Gastrocnemius medialis (tissue), 4 donors: Measurements from ENCODE around the gene KCNAB2. TPM values are rescaled to one million over a fixed set of nuclear protein-coding genes. Genes with fewer than 3 reads are reported as not detected.

ENCODE experiments used
- ATAC-seq, 2 donors: fragments of 150-250 bp; one replicate each; pipeline ENCODE4 v1.9.1; 2016
- DNase-seq, 2 donors: peaks; one replicate each; pipeline ENCODE4 v3.0.0-alpha.2; 2019
- H3K27ac ChIP-seq, 4 donors: fragments of 200-600 bp; sonication (generic); 1 replicate in 1 of 4; 2 replicates in 3 of 4; pipeline ENCODE4 v1.5.1; 2016 to 2018; ENCODE audit warnings: mild to moderate bottlenecking in 2 of 4, moderate library complexity in 1 of 4
- H3K27me3 ChIP-seq, 3 donors: fragments of 200-600 bp; sonication (generic) in 2 of 3; 1 replicate in 1 of 3; 2 replicates in 2 of 3; pipeline versions ENCODE4 v1.5.1 to v1.6.0; 2016 to 2019; ENCODE audit warnings: mild to moderate bottlenecking in 1 of 3, moderate library complexity in 1 of 3
- H3K36me3 ChIP-seq, 2 donors: fragments of 200-600 bp; sonication (generic) in 1 of 2; one replicate each; pipeline ENCODE4 v1.5.1; 2017 to 2018
- H3K4me1 ChIP-seq, 2 donors: fragments of 200-600 bp; sonication (generic) in 1 of 2; one replicate each; pipeline ENCODE4 v1.5.1; 2016 to 2017; ENCODE audit warnings: mild to moderate bottlenecking in 2 of 2
- H3K4me3 ChIP-seq, 4 donors: fragments of 200-600 bp; sonication (generic) in 3 of 4; 1 replicate in 1 of 4; 2 replicates in 3 of 4; pipeline ENCODE4 v1.5.1; 2016 to 2019; ENCODE audit warnings: mild to moderate bottlenecking in 2 of 4
- H3K9me3 ChIP-seq, 3 donors: fragments of 200-600 bp; sonication (generic) in 2 of 3; 1 replicate in 1 of 3; 2 replicates in 2 of 3; pipeline ENCODE4 v1.5.1; 2016 to 2019
- CTCF ChIP-seq, 5 experiments: fragments of 450-650 bp in 3 of 5; fragments of 200-600 bp in 2 of 5; sonication (generic) in 2 of 5; IDR thresholded peaks in 4 of 5; conservative IDR thresholded peaks in 1 of 5; 1 replicate in 4 of 5; 2 replicates in 1 of 5; pipeline ENCODE4 v1.5.1; 2016 to 2019; ENCODE audit warnings: antibody characterized with exemption in 5 of 5, mild to moderate bottlenecking in 3 of 5, moderate library complexity in 3 of 5
- POLR2A ChIP-seq, 2 donors: fragments of 450-650 bp; IDR thresholded peaks; one replicate each; pipeline ENCODE4 v1.6.1; 2017; ENCODE audit warnings: antibody characterized with exemption in 2 of 2, mild to moderate bottlenecking in 2 of 2, moderate library complexity in 2 of 2
- in situ Hi-C, 4 donors: fragments of 200-750 bp; cut with MboI; loops; one replicate each; pipeline versions ENCODE4 v1.15.0 to v1.8.0; 2017; ENCODE audit warnings: low sequenced_read_pairs in 4 of 4
- intact Hi-C: fragments of 100-400 bp; cut with DNase I; formaldehyde crosslinking; loops from one replicate; pipeline ENCODE4 v1.15.1; 2023; ENCODE audit warnings: low total_unique reads
- total RNA-seq, 4 donors: library from RNA; depleted of rRNA; stranded (reverse); fragments of >200 nt; gene quantifications; one replicate each; pipeline versions ENCODE4 v1.1.0 to v1.2.3, GENCODE V29; 2016

KCNAB2 gene
- total RNA-seq, 4 donors from 2014 or later = 2.8 to 7.8 (median 4.5) TPM

GRCh38 chr1:6071219-6071618 is 25.5 kb downstream of the KCNAB2 start:
- H3K27ac ChIP-seq = no peak overlapping the region
- H3K4me1 ChIP-seq = no peaks in the 10 kb centered on the region
- H3K27me3 ChIP-seq = peaks cover 0 to 3% (median 0%) of the 10 kb centered on the region in 3 donors
- in situ Hi-C loops = no loop called here
- DNase-seq (no peak), ATAC-seq (no peak)
- no peaks in the 10 kb centered on the region for H3K36me3 ChIP-seq
- intact Hi-C loops = no loop called here
- TF ChIP-seq CTCF (IDR thresholded peaks at IDR 0.05 in 4 of 5, conservative IDR thresholded peaks at IDR 0.05 in 1 of 5) (no peak), POLR2A (IDR thresholded peaks at IDR 0.05) (no peak)
- no peak overlapping the region for H3K4me3 ChIP-seq
- H3K9me3 ChIP-seq = no peaks in the 10 kb centered on the region

- Histone ChIP-seq H3K4me1 (no peaks in the 10 kb centered on the region), H3K27ac (no peak overlapping the region), H3K36me3 (no peaks in the 10 kb centered on the region), H3K4me3 (no peak overlapping the region), H3K9me3 (no peaks in the 10 kb centered on the region), H3K27me3 (peaks cover 0 to 3% (median 0%) of the 10 kb centered on the region in 3 donors)
- in situ Hi-C loops = no loop called here
- no peak for ATAC-seq
- no peak for DNase-seq
- intact Hi-C loops = no loop called here
- TF ChIP-seq CTCF (IDR thresholded peaks at IDR 0.05 in 4 of 5, conservative IDR thresholded peaks at IDR 0.05 in 1 of 5) (no peak), POLR2A (IDR thresholded peaks at IDR 0.05) (no peak)
Observed at GRCh38 chr1:6072774-6073479, 27.2 kb downstream of the KCNAB2 start.

GRCh38 chr1:6073480-6074053 is 27.9 kb downstream of the KCNAB2 start:
- ATAC-seq (no peak), DNase-seq (no peak)
- in situ Hi-C loops = no loop called here
- Histone ChIP-seq H3K27me3 (peaks cover 0 to 3% (median 0%) of the 10 kb centered on the region in 3 donors), H3K27ac (no peak overlapping the region), H3K36me3 (no peaks in the 10 kb centered on the region), H3K9me3 (no peaks in the 10 kb centered on the region), H3K4me1 (no peaks in the 10 kb centered on the region), H3K4me3 (no peak overlapping the region)
- TF ChIP-seq POLR2A (IDR thresholded peaks at IDR 0.05) (no peak), CTCF (IDR thresholded peaks at IDR 0.05 in 4 of 5, conservative IDR thresholded peaks at IDR 0.05 in 1 of 5) (no peak)
- intact Hi-C loops = no loop called here

- H3K9me3 ChIP-seq = no peaks in the 10 kb centered on the region
- no peak overlapping the region for H3K27ac ChIP-seq
- no peak overlapping the region for H3K4me3 ChIP-seq
- DNase-seq = no peak
- H3K36me3 ChIP-seq = no peaks in the 10 kb centered on the region
- no peak for ATAC-seq
- no peaks in the 10 kb centered on the region for H3K4me1 ChIP-seq
- TF ChIP-seq CTCF (IDR thresholded peaks at IDR 0.05 in 4 of 5, conservative IDR thresholded peaks at IDR 0.05 in 1 of 5) (no peak), POLR2A (IDR thresholded peaks at IDR 0.05) (no peak)
- intact Hi-C loops = no loop called here
- in situ Hi-C loops = no loop called here
- H3K27me3 ChIP-seq = peaks cover 0 to 3% (median 0%) of the 10 kb centered on the region in 3 donors
Observed at GRCh38 chr1:6074192-6074901, 28.7 kb downstream of the KCNAB2 start.
